BJ (cell line): ENCODE measurements around the gene AKR1E2. TPM values are rescaled to one million over a fixed set of nuclear protein-coding genes. Genes with fewer than 3 reads are reported as not detected.

Experiments used
- CTCF ChIA-PET: fragments of 350-600 bp; formaldehyde crosslinking; extraction: SDS; loops from one replicate; lab custom pipeline; 2021; ENCODE audit warnings: antibody characterized with exemption, inconsistent platforms; lab: Yijun Ruan, JAX
- POLR2A ChIA-PET: fragments of 300-600 bp; sonication (Branson Sonifier 250); formaldehyde crosslinking; extraction: SDS; loops from one replicate; lab custom pipeline; 2021; ENCODE audit warnings: antibody characterized with exemption; lab: Charles Lee
- DNase-seq: peaks from one replicate; pipeline ENCODE4 v3.0.0-alpha.2; 2011; ENCODE audit warnings: low read depth
- H3K27me3 ChIP-seq: 2 replicates; pipeline ENCODE4 v1.6.0; 2011; ENCODE audit warnings: low read length; ENCODE audit not compliant: control insufficient read depth, insufficient read depth
- H3K36me3 ChIP-seq: 2 replicates; pipeline ENCODE4 v1.5.1; 2011; ENCODE audit warnings: low read length; ENCODE audit not compliant: control insufficient read depth, insufficient read depth
- H3K4me3 ChIP-seq: 2 replicates; pipeline ENCODE4 v1.5.1; 2011; ENCODE audit warnings: low read depth, mild to moderate bottlenecking, control low read depth, low read length
- CTCF ChIP-seq: IDR thresholded peaks from 2 replicates; pipeline ENCODE4 v1.5.1; 2011; ENCODE audit warnings: low read depth, mild to moderate bottlenecking, control low read depth, inconsistent platforms, low read length, moderate library complexity; ENCODE audit not compliant: insufficient read depth
- polyA plus RNA-seq: library from polyadenylated mRNA; depleted of rRNA; stranded (reverse); fragments of >200 nt; gene quantifications from 2 replicates; pipeline ENCODE4 v1.2.3, GENCODE V29; 2011

The AKR1E2 gene
- polyA plus RNA-seq, 1 experiment = 3.3 TPM

GRCh38 chr10:4847561-4848355 lies 21.8 kb downstream of the AKR1E2 start:
- H3K4me3 ChIP-seq = no peak overlapping the region
- ChIA-PET CTCF (interaction anchor here (0.6 to 6.9 kb wide), 16 partner anchors 10 to 585 kb away, joined by 3 to 172 read pairs (median 16); partner anchors contain the start of genes AKR1C3 and AKR1E2), POLR2A (interaction anchor here (0.5 kb wide), 1 partner anchor 503 kb away, joined by 5 read pairs; no protein-coding TSS in a partner anchor)
- H3K36me3 ChIP-seq = no peaks in the 10 kb centered on the region
- H3K27me3 ChIP-seq = no peaks in the 10 kb centered on the region
- no peak for TF ChIP-seq CTCF
- DNase-seq = peak; percentile 9

GRCh38 chr10:4848356-4849041 lies 22.5 kb downstream of the AKR1E2 start:
- H3K4me3 ChIP-seq = no peak overlapping the region
- DNase-seq = no peak
- CTCF ChIA-PET = interaction anchor here (0.6 to 6.9 kb wide), 26 partner anchors 11 to 1172 kb away, joined by 3 to 172 read pairs (median 10); partner anchors contain the start of genes AKR1C3 and AKR1E2
- TF ChIP-seq CTCF = no peak
- POLR2A ChIA-PET = no interaction called here
- no peaks in the 10 kb centered on the region for H3K36me3 ChIP-seq
- no peaks in the 10 kb centered on the region for H3K27me3 ChIP-seq

GRCh38 chr10:4849042-4849402 lies 23.0 kb downstream of the AKR1E2 start:
- no peaks in the 10 kb centered on the region for H3K36me3 ChIP-seq
- no peak for DNase-seq
- POLR2A ChIA-PET = no interaction called here
- no peaks in the 10 kb centered on the region for H3K27me3 ChIP-seq
- H3K4me3 ChIP-seq = no peak overlapping the region
- no peak for TF ChIP-seq CTCF
- CTCF ChIA-PET = interaction anchor here (0.6 to 6.9 kb wide), 69 partner anchors 8 to 1172 kb away, joined by 3 to 172 read pairs (median 6); partner anchors contain the start of genes AKR1C1, AKR1C3 and AKR1E2

- ChIA-PET POLR2A (interaction anchor here (0.7 kb wide), 1 partner anchor 813 kb away, joined by 4 read pairs; no protein-coding TSS in a partner anchor), CTCF (interaction anchor here (0.6 to 6.9 kb wide), 78 partner anchors 9 to 780 kb away, joined by 3 to 172 read pairs (median 5); partner anchors contain the start of genes AKR1C1, AKR1C3 and AKR1E2)
- Histone ChIP-seq H3K27me3 (no peaks in the 10 kb centered on the region), H3K4me3 (no peak overlapping the region), H3K36me3 (no peaks in the 10 kb centered on the region)
- DNase-seq = peak; percentile 44
- TF ChIP-seq CTCF = peak; percentile 99
These were observed 23.7 kb downstream of the AKR1E2 start for GRCh38 chr10:4849555-4850242.
